ENCODE results near the gene TSC22D1.
"Not testable (repeated sequence)": the region's sequence is repeated elsewhere in the genome, so short reads cannot be mapped to it uniquely, and the experiment has no call there.

The TSC22D1 gene

GRCh38 chr13:44573790-44574465, 2.2 kb downstream of the TSC22D1 start:
- no peak for DNase-seq (ENCODE audit: low read depth in 1 of 2, low spot score in 1 of 2)

- no peak for DNase-seq (ENCODE audit: low read depth in 1 of 2, low spot score in 1 of 2)
Measured at GRCh38 chr13:44573071-44573470, 3.1 kb downstream of the TSC22D1 start.

DNA sequence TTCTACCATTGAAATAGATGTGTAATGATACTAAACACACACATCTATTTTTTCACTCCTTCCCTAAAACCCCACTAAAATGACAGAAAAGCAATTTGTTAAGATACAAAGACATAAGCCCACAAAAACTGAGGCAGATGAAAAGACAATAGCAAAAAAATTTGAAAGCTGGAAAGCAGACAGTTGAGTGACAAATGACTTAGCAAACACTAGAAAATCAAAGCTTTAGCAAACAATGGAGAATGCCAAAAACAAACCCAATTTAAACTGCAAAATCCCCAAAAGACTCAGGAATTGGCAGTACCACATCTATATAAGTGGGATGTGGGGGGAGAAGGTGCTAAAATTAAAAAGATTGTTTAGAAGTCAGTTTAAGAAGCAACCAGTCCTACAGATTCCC, 9.5 kb downstream of the TSC22D1 start:
- no peak for DNase-seq (ENCODE audit: low read depth in 1 of 2, low spot score in 1 of 2)

GRCh38 chr13:44565881-44566280, 10.2 kb downstream of the TSC22D1 start:
- DNase-seq (ENCODE audit: low read depth in 1 of 2, low spot score in 1 of 2), result no peak

DNA sequence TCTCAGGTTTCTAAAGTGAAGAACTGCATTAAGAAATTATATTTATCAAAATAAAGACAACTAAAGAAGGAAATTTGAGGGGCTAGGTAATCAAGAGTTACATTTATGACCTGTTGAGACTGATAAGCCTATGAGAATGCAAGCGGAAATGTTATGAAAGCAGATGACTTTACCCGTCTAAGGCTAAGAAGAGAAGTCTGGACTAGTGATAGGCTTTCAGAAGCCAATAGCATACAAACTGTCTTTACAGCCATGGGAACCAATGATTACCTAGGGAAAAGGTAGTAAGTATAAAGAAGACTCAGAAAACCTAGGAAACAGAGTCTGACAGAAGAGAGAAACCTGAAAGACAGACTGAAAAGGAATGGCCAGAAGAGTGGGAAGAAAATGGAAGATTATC, 11.2 kb downstream of the TSC22D1 start:
- DNase-seq (ENCODE audit: low read depth in 1 of 2, low spot score in 1 of 2), result no peak

GRCh38 chr13:44562853-44563252, 13.3 kb downstream of the TSC22D1 start:
- DNase-seq (ENCODE audit: low read depth in 1 of 2, low spot score in 1 of 2), result not testable (repeated sequence)

- no peak for DNase-seq (ENCODE audit: low read depth in 1 of 2, low spot score in 1 of 2)
Measured at GRCh38 chr13:44561351-44561750, 14.8 kb downstream of the TSC22D1 start.

DNA sequence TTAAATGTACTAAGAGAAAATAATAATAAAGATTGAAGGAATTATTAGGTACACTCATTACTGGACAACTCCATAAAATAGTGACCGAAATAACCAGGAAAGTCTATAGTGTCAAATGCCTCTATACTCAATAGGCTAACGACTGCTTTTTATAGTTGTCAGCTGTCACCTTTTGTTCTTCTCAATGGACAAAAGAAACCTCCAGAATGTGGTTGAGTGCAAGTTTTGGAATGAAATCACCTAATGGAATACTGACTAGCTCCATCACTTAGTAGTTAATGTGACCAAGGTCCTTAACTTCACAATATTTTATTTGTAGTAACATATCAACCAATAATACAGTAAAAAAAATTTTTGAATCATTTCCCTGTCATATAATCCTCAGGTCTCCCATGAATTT, 18.1 kb downstream of the TSC22D1 start:
- DNase-seq (ENCODE audit: low read depth in 1 of 2, low spot score in 1 of 2), result no peak

DNA sequence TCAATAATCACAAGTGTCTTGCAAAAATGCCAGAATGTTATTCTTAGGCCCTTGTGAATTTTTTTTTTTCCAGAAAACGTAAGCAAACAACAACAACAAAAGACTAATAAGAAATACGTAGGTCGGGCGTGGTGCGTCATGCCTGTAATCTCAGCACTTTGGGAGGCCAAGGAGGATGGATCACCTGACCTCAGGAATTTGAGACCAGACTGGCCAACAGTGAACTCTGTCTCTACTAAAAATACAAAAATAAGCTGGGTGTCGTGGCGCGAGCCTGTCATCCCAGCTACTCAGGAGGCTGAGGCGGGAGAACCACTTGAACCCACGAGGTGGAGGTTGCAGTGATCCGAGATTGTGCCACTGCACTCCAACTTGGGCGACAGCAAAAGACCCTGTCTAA, 20.9 kb downstream of the TSC22D1 start:
- no peak for DNase-seq (ENCODE audit: low read depth in 1 of 2, low spot score in 1 of 2)

DNA sequence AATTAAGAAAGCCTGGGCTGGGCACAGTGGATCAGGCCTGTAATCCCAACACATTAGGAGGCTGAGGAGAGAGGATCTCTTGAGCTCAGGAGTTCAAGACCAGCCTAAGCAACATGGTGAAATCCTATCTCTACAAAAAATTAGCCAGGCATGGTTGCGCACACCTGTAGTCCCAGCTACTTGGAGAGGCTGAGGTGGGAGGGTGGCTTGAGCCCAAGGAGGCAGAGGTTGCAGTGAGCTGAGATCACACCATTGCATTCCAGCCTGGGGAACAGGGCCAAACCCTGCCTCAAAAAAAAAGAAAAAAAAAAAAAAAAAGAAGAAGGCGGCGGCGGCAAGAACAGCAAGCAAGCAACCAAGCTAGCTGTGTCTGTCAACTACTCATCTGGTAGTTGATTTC, 26.7 kb downstream of the TSC22D1 start:
- no peak for DNase-seq (ENCODE audit: low read depth in 1 of 2, low spot score in 1 of 2)

GRCh38 chr13:44546164-44546563, 30.0 kb downstream of the TSC22D1 start:
- DNase-seq (ENCODE audit: low read depth in 1 of 2, low spot score in 1 of 2), result no peak

DNA sequence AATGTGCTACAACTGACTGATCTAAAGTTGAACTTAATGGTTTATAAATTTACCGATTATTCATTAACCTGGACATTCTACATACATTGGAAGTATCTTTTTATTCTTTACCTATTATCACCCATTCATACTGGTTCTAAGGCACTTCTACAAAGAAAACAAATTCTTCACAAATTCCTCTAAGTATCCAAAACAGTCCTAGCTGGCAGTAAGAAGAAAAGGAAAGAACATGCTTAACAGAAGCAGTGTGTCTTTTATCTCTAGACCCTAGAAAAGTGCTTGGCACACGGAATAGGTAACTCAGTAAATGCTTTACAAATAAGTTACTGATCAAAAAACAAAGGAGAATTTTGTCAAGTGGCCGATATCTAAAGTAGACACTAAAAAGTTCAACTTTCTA, 32.8 kb downstream of the TSC22D1 start:
- DNase-seq (ENCODE audit: low read depth in 1 of 2, low spot score in 1 of 2), result no peak

GRCh38 chr13:44542361-44542760, 33.8 kb downstream of the TSC22D1 start:
- DNase-seq (ENCODE audit: low read depth in 1 of 2, low spot score in 1 of 2), result no peak

GRCh38 chr13:44541601-44542000, 34.5 kb downstream of the TSC22D1 start:
- no peak for DNase-seq (ENCODE audit: low read depth in 1 of 2, low spot score in 1 of 2)

- no peak for DNase-seq (ENCODE audit: low read depth in 1 of 2, low spot score in 1 of 2)
Measured at GRCh38 chr13:44540761-44541434, 35.2 kb downstream of the TSC22D1 start.

DNA sequence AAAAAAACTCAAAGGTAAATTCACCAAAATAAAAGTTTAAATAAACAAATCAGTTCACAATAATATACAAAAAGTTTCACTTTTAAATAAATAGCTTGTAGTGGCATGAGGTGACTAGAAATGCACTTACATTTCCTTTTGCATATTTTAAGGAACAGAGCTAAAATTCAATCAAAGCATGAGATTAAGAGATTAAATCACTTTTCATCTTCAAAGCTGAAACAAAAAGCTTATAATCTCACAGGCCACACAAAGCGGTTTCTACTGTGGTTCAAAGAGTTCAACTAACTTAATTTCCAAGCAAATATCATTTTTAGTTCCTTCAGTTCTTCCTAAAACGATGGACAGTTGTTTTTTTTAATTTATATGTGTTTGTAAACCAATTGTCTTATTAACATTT, 38.9 kb downstream of the TSC22D1 start:
- DNase-seq (ENCODE audit: low read depth in 1 of 2, low spot score in 1 of 2), result no peak

- DNase-seq (ENCODE audit: low read depth in 1 of 2, low spot score in 1 of 2), result no peak
Measured at GRCh38 chr13:44523146-44524015, 52.7 kb downstream of the TSC22D1 start.

DNA sequence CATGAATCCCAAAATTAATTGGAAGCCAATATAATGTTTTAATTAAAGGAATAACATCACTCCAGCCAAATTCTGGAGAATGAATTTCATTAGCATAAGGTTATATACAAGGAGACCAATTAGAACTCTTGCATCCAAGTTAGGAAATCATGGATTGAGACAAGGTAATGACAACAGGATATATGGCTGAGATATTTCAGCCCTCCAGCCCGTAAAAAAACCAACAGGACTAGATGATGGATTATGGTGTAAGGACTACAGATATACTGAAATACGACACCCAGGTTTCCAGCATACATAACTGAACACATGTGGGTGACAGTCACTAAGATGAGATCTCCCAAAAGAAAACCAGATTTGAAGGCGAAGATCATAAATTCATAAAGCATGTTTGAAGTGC, 56.5 kb downstream of the TSC22D1 start:
- no peak for DNase-seq (ENCODE audit: low read depth in 1 of 2, low spot score in 1 of 2)

DNA sequence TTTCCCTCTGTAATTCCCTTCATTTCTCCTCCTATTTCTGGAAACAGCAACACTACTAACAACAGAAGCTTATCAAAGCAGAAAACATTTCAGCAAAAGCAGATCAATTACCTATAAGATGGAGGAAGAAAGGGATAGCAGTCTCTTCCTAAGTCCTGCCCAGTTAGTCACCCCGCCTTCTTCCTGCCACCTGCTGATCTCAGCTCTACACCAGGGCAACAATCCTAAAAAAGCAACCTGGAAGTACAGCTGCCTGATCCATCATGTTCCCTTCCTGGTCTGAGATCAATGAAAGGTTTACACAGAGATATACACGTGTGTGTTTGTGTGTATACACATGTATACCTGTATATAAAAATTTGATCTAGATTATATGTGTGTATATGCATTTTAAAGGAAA, 59.4 kb downstream of the TSC22D1 start:
- DNase-seq (ENCODE audit: low read depth in 1 of 2, low spot score in 1 of 2), result no peak

DNA sequence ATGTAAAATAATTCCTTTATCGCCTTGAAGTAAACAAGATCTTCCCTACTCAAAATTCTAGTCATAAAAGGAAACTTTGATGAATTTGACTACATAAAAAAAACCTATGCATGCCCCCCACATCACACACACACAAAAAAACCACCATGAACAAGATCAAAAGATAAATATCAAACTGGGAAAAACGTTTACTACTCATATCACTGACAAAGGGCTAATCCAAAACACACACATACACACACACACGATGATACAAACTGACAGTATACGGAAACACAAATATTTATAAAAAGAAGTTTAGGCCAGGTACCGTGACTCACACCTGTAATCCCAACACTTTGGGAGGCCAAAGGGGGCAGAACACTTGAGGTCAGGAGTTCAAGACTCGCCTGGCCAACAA, 61.9 kb downstream of the TSC22D1 start:
- no peak for DNase-seq (ENCODE audit: low read depth in 1 of 2, low spot score in 1 of 2)

GRCh38 chr13:44509853-44510252, 66.3 kb downstream of the TSC22D1 start:
- not testable (repeated sequence) for DNase-seq (ENCODE audit: low read depth in 1 of 2, low spot score in 1 of 2)

- DNase-seq (ENCODE audit: low read depth in 1 of 2, low spot score in 1 of 2), result no peak
Measured at GRCh38 chr13:44508562-44509077, 67.5 kb downstream of the TSC22D1 start.
